Coronary artery (tissue), 2 donors: ENCODE results near the gene XPO1.
"Not testable (repeated sequence)": the region's sequence is repeated elsewhere in the genome, so short reads cannot be mapped to it uniquely, and the experiment has no call there.

ENCODE experiments used
- DNase-seq: peaks from one replicate; pipeline ENCODE4 v3.0.0-alpha.2; 2017; ENCODE audit warnings: low spot score
- H3K27ac ChIP-seq, 2 donors: fragments of 200-600 bp; sonication (generic); one replicate each; pipeline ENCODE4 v1.5.1; 2016 to 2019
- H3K4me3 ChIP-seq: fragments of 200-600 bp; sonication (generic); 2 replicates; pipeline ENCODE4 v1.5.1; 2016; ENCODE audit warnings: mild to moderate bottlenecking, moderate library complexity
- TF ChIP-seq, protein P1 (sequence below): fragments of 200-600 bp; sonication (generic); IDR thresholded peaks from one replicate; pipeline ENCODE4 v1.5.1; 2019; ENCODE audit warnings: antibody characterized with exemption

Gene XPO1

DNA sequence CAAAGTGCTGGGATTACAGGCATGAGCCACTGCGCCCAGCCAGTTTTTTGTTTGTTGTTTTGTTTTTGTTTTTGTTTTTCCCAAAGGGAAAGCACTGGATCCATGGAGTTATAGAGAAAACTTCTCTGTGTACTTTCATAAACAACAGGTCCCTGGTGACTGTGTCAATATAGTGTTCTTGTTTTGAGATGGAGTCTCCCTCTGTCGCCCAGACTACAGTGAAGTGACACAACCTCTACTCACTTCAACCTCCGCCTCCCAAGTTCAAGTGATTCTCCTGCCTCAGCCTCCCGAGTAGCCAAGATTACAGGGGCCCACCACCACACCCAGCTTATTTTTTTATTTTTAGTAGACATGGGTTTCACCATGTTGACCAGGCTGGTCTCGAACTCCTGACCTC, 83.8 kb downstream of the XPO1 start:
- H3K27ac ChIP-seq: no peak overlapping the region
- H3K4me3 ChIP-seq: no peak overlapping the region
- DNase-seq: no peak
- TF ChIP-seq, protein P1, sequence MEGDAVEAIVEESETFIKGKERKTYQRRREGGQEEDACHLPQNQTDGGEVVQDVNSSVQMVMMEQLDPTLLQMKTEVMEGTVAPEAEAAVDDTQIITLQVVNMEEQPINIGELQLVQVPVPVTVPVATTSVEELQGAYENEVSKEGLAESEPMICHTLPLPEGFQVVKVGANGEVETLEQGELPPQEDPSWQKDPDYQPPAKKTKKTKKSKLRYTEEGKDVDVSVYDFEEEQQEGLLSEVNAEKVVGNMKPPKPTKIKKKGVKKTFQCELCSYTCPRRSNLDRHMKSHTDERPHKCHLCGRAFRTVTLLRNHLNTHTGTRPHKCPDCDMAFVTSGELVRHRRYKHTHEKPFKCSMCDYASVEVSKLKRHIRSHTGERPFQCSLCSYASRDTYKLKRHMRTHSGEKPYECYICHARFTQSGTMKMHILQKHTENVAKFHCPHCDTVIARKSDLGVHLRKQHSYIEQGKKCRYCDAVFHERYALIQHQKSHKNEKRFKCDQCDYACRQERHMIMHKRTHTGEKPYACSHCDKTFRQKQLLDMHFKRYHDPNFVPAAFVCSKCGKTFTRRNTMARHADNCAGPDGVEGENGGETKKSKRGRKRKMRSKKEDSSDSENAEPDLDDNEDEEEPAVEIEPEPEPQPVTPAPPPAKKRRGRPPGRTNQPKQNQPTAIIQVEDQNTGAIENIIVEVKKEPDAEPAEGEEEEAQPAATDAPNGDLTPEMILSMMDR: no peak

DNA sequence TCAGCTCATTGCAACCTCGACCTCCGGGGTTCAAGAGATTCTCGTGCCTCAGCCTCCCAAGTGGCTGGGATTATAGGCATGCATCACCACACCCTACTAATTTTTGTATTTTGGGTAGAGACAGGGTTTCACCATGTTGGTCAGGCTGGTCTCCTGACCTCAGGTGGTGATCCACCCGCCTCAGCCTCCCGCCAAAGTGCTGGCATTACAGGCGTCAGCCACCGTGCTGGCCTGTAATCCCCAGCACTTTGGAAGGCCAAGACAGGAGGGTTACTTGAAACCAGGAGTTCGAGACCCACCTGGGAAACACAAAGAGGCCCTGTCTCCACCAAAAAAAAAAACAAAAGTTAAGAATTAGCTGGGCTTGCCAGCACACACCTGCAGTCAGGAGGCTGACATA, 85.8 kb downstream of the XPO1 start:
- TF ChIP-seq, protein P1: no peak
- no peak for DNase-seq
- no peak overlapping the region for H3K4me3 ChIP-seq
- no peak overlapping the region for H3K27ac ChIP-seq

DNA sequence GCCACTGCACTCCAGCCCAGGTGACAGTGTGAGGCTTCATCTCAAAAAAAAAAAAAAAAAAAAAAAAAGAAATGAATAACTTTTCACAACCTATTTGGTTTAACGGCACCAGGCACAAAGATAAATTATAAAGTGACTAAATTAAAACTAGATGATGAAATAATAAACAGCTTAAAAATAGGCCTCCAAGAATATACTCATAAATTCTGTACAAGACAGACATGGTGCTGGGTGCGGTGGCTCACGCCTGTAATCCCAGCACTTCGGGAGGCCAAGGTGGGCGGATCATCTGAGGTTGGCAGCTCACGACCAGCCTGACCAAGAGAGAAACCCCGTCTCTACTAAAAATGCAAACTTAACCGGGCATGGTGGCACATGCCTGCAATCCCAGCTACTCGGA, 87.0 kb downstream of the XPO1 start:
- Histone ChIP-seq H3K27ac (no peak overlapping the region), H3K4me3 (no peak overlapping the region)
- no peak for DNase-seq
- TF ChIP-seq, protein P1: no peak

DNA sequence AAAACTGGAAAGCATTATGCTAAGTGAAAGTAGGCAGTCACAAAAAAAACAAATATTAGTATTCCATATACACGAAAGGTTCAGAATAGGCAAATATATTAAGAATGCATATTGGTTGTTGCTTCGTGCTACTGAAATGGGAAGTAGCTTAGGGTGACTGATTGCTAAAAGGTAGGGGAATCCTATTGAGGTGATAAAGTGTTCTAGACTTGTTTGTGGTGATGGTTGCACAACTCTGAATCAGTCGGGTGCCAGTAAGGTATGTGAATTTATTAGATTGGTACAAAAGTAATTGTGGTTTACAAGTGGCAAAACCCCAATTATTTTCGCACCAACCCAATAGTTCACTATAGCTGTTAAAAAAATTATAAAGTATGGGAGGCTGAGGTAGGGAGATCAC, 88.0 kb downstream of the XPO1 start:
- TF ChIP-seq, protein P1: no peak
- DNase-seq: no peak
- Histone ChIP-seq H3K4me3 (no peak overlapping the region), H3K27ac (no peak overlapping the region)

DNA sequence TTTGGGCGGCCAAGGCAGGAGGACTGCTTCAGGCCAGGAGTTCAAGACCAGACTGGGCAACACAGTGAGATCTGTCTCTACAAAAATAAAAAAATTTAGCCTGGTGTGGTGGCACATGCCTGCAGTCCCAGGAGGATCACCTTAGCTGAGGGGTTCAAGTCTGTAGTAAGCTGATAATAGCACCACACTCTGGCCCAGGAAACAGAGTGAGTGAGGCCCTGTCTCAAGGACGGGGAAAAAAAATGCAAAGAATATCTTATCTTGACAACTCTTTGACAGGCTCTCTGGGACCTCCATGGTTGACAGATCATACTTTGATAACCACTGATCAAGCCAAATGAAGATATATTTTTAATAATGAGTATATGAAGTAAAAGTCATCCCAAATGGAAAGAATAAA, 89.9 kb downstream of the XPO1 start:
- Histone ChIP-seq H3K27ac (no peak overlapping the region), H3K4me3 (no peak overlapping the region)
- no peak for DNase-seq
- TF ChIP-seq, protein P1: no peak

DNA sequence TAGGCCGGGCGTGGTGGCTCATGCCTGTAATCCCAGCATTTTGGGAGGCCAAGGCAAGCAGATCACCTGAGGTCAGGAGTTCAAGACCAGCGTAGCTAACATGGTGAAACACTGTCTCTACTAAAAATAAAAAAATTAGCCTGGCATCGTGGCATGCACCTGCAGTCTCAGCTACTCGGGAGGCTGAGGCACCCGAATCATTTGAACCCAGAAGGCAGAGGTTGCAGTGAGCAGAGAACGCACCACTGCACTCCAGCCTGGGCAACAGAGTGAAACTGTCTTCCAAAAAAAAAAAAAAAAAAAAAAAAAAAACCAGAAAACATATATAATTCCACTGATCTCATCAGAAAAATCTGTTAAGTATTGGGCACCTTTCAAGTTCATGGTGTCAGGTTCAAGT, 91.2 kb downstream of the XPO1 start:
- not testable (repeated sequence) for H3K4me3 ChIP-seq, DNase-seq, H3K27ac ChIP-seq

DNA sequence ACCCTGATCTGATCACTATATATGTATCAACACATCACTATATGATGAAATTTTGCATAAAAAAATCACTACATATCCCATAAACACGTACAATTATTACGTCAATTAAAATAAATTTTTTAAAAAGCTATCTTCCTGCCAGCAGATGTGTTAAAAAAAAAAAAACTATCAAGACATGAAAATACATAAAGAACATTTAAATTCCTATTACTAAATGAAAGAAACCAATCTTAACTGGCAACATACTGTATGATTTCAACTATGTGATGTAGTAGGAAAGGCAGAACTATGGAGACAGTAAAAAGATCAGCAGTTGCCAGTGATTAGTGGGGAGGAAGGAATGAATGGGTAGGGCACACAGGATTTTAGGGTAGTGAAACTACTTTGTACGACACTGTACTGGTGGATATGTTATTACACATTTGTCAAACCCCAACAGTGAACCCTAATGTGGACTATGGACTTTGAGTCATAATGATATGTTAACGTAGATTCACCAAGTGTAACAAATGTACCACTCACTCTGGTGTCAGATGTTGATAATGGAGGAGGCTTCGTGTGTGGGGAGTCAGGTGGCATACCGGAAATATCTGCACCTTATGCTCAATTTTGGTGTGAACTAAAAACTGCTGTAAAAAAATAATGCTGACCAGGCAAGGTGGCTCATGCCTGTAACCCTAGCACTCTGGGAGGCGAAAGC, 94.7 kb downstream of the XPO1 start:
- no peak for DNase-seq
- TF ChIP-seq, protein P1: no peak
- H3K4me3 ChIP-seq: no peak overlapping the region
- no peak overlapping the region for H3K27ac ChIP-seq
